GM12864 (cell line): Measurements from ENCODE around the gene SERPINA12.

Experiments
- DNase-seq: peaks from one replicate; pipeline ENCODE4 v3.0.0-alpha.2; 2011; ENCODE audit warnings: low read depth
- H3K4me3 ChIP-seq: 2 replicates; pipeline ENCODE4 v1.5.1; 2011; ENCODE audit warnings: mild to moderate bottlenecking, low read depth, low read length, control low read depth
- TF ChIP-seq, protein P1 (sequence below): IDR thresholded peaks from 2 replicates; pipeline ENCODE4 v1.5.1; 2011; ENCODE audit warnings: low read depth, mild to moderate bottlenecking, moderate library complexity, low read length, control low read depth, inconsistent platforms; ENCODE audit errors: missing control alignments

Gene SERPINA12

GRCh38 chr14:94458096-94458495, 51.2 kb downstream of the SERPINA12 start:
- no peak overlapping the region for H3K4me3 ChIP-seq
- no peak for DNase-seq
- TF ChIP-seq, protein P1, sequence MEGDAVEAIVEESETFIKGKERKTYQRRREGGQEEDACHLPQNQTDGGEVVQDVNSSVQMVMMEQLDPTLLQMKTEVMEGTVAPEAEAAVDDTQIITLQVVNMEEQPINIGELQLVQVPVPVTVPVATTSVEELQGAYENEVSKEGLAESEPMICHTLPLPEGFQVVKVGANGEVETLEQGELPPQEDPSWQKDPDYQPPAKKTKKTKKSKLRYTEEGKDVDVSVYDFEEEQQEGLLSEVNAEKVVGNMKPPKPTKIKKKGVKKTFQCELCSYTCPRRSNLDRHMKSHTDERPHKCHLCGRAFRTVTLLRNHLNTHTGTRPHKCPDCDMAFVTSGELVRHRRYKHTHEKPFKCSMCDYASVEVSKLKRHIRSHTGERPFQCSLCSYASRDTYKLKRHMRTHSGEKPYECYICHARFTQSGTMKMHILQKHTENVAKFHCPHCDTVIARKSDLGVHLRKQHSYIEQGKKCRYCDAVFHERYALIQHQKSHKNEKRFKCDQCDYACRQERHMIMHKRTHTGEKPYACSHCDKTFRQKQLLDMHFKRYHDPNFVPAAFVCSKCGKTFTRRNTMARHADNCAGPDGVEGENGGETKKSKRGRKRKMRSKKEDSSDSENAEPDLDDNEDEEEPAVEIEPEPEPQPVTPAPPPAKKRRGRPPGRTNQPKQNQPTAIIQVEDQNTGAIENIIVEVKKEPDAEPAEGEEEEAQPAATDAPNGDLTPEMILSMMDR: no peak

- no peak overlapping the region for H3K4me3 ChIP-seq
- DNase-seq: no peak
- TF ChIP-seq, protein P1: no peak
Observed at GRCh38 chr14:94455928-94456327, 53.3 kb downstream of the SERPINA12 start.

- no peak for DNase-seq
- TF ChIP-seq, protein P1: no peak
- H3K4me3 ChIP-seq: no peak overlapping the region
Observed at GRCh38 chr14:94451826-94452225, 57.4 kb downstream of the SERPINA12 start.

DNA sequence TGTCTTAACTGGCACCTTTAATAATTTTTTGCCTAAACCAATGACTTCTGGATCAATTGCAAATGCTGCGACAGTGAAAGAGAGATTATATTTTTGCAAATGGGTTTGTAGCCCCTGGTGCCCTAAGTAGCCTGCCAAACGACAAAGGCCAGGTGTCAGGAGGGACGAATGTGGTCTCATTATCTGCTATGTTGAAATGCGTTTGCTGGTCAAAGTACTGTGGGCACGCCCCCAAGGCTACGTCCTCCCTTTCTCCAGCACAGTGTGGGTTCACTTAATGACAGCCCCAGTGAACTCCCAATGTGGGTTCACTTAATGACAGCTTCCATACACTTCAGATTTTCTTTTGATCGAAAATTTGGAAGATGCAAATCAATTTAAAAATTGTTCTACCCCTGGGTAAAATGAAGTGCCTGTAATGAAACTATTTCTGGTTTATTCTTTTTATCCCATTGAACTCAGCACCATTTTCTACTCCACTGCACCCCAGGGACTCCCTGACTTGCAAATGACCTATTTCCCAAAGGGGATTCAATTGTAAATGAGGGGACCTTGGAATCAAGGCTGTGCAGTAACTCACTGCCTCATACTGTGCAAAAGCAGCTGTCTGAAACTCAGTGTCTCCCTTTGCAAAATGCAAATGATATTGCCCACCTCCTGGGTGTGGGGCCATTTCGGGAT, 58.0 kb downstream of the SERPINA12 start:
- DNase-seq: no peak

GRCh38 chr14:94450722-94451090, 58.6 kb downstream of the SERPINA12 start:
- DNase-seq: no peak
- TF ChIP-seq, protein P1: no peak
- no peak overlapping the region for H3K4me3 ChIP-seq

More for the DNA sequence above, 58.0 kb downstream of the SERPINA12 start:
- no peak overlapping the region for H3K4me3 ChIP-seq
- TF ChIP-seq, protein P1: no peak

- DNase-seq: no peak
- TF ChIP-seq, protein P1: no peak
- no peak overlapping the region for H3K4me3 ChIP-seq
Observed at GRCh38 chr14:94449930-94450329, 59.3 kb downstream of the SERPINA12 start.

DNA sequence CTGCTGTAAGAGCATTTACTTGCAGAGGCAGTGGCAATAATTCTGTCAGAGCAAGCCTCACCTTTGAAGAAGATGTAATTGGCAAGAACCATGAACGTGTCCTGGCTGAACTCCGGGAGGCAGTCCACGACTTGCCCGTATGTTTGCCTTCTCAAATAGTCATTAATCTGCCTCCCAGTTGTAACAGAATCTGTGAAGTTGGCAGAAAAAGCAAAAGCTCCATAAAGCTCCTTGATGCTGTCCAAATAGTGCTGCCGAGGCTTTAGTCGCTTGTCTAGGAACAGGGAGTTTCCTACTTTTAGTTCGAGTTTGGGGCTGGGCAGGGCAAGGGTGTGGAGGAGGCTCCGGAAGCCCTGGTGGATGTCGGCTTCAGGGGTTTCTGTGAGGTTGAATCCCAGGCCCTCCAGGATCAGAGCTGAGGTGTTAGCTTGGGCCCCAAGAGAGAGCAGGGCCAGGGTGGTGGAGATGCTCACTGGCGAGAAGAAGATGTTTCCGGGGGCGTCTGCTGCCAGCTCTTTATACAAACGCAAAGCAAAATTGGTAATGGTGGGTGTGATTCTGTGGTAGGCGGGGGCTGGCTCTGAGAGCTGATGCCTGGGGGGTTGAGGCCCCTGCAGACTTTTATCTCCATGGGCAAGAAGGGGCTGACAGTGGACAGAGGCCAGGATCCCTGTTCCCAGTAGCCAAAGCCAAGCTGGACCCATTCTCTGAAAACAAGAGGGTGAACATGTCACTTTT, 61.0 kb downstream of the SERPINA12 start:
- TF ChIP-seq, protein P1: no peak
- no peak for DNase-seq
- H3K4me3 ChIP-seq: no peak overlapping the region
